ENCODE data around the gene FOXRED2.

DNA sequence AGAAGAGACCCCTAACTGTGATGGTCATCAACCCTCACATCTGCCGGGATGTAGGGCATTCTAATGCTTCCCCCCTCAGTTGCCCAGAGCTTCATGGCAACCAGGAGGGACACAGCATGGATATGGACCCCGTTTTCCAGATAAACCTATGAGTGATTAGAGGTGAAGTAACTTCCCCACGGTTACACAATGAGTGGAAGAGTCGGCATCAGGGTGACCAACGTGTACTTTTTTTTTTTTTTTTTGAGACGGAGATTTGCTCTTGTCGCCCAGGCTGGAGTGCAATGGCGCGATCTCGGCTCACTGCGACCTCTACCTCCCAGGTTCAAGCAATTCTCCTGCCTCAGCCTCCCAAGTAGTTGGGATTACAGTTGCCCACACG is 50.4 kb downstream of the FOXRED2 start:
- TF ChIP-seq CTCF (IDR thresholded peaks at IDR 0.05; ENCODE audit: low read depth, low read length) (no peak), EZH2phosphoT487 (IDR thresholded peaks at IDR 0.05; ENCODE audit: low read depth) (no peak)

All from OCI-LY3 (cell line).